GM12801 (cell line): ENCODE data around the gene UGT1A5.

Experiments used
- TF ChIP-seq, protein P1 (sequence below): IDR thresholded peaks from one replicate; pipeline ENCODE4 v1.5.1; 2011; ENCODE audit warnings: control low read depth; ENCODE audit not compliant: insufficient read length; ENCODE audit errors: extremely low read depth

Gene UGT1A5

DNA sequence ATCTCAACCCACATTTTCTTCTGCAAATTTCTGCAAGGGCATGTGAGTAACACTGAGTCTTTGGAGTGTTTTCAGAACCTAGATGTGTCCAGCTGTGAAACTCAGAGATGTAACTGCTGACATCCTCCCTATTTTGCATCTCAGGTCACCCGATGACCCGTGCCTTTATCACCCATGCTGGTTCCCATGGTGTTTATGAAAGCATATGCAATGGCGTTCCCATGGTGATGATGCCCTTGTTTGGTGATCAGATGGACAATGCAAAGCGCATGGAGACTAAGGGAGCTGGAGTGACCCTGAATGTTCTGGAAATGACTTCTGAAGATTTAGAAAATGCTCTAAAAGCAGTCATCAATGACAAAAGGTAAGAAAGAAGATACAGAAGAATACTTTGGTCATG, 55.4 kb downstream of the UGT1A5 start:
- TF ChIP-seq, protein P1, sequence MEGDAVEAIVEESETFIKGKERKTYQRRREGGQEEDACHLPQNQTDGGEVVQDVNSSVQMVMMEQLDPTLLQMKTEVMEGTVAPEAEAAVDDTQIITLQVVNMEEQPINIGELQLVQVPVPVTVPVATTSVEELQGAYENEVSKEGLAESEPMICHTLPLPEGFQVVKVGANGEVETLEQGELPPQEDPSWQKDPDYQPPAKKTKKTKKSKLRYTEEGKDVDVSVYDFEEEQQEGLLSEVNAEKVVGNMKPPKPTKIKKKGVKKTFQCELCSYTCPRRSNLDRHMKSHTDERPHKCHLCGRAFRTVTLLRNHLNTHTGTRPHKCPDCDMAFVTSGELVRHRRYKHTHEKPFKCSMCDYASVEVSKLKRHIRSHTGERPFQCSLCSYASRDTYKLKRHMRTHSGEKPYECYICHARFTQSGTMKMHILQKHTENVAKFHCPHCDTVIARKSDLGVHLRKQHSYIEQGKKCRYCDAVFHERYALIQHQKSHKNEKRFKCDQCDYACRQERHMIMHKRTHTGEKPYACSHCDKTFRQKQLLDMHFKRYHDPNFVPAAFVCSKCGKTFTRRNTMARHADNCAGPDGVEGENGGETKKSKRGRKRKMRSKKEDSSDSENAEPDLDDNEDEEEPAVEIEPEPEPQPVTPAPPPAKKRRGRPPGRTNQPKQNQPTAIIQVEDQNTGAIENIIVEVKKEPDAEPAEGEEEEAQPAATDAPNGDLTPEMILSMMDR = no peak

DNA sequence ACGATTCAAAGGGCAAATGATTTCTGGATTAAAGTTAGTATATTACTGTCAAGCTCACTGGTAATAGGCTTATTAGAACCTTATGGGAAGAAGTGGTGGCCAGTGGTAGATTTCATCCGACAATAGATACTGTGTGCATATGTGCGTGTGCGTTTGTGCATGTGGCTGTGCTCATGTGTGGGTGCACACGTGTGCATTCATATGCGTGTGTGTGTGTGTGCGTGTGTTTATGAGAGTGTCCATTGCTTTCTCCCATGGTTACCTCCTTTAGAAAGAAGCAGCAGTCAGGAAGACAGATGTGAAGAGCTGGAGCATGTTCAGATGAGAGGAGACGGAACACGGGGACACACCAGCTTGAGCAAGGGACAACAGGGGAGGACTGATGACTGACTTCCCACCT, 56.6 kb downstream of the UGT1A5 start:
- TF ChIP-seq, protein P1 = no peak

DNA sequence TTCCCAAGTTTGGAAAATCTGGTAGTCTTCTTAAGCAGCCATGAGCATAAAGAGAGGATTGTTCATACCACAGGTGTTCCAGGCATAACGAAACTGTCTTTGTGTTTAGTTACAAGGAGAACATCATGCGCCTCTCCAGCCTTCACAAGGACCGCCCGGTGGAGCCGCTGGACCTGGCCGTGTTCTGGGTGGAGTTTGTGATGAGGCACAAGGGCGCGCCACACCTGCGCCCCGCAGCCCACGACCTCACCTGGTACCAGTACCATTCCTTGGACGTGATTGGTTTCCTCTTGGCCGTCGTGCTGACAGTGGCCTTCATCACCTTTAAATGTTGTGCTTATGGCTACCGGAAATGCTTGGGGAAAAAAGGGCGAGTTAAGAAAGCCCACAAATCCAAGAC, 59.4 kb downstream of the UGT1A5 start:
- TF ChIP-seq, protein P1 = no peak

DNA sequence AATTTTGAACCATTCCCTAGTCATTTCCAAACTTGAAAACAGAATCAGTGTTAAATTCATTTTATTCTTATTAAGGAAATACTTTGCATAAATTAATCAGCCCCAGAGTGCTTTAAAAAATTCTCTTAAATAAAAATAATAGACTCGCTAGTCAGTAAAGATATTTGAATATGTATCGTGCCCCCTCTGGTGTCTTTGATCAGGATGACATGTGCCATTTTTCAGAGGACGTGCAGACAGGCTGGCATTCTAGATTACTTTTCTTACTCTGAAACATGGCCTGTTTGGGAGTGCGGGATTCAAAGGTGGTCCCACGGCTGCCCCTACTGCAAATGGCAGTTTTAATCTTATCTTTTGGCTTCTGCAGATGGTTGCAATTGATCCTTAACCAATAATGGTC, 59.9 kb downstream of the UGT1A5 start:
- TF ChIP-seq, protein P1 = no peak

DNA sequence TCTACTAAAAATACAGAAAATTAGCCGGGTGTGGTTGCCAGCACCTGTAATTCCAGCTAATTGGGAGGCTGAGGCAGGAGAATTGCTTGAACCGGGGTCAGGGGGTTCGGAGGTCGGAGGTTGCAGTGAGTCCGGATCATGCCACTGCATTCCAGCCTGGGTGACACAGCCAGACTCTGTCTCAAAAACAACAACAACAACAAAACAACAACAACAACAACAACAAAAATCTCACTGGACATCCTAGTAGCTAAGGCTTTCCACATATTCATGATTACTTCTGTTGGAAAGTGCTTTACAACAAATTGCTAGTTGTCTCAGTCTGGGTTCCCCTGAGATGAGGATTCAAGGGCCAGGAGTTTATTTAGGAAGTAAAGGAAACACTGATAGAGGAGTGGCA, 61.1 kb downstream of the UGT1A5 start:
- TF ChIP-seq, protein P1 = no peak

DNA sequence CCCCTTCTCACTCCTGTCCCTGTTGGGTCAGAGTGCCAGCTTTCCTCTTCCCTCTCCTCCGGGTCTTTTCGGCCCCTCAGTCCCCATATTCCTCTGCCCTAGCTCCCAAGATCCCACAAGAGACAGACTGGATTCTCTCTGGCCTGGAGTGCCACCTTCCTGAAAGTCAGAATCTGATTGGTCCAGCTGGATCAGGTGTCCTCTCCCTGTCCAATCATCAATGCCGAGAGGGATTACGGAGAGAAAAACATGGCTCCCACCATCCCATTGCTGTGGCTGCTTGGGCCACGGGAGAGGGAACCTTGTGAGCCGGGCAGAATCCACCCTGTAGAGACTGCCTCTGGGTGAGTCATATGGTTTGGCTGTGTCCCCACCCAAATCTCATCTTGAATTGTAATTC, 62.7 kb downstream of the UGT1A5 start:
- TF ChIP-seq, protein P1 = no peak

DNA sequence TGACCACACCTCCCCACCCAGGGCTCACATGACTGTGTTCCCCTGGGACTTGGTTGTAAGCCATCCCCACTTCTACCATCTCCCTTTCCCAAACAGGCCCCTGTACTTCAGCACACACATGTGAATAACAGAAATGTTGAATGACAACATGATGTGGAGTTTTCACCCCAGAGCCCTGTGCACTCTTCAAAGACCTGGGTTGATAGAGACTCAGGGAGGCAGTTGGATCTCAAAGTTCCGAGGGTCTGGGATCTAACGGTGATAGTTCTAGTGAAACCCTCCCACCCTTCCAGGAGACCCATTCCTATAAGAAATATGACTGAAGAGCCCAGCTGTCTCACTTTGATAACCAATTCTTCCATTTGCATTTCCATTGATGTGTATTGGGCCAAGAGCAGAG, 65.3 kb downstream of the UGT1A5 start, which contains the start of gene MROH2A:
TSS of gene MROH2A (plus strand) at position 301 of the 400 bp plus-strand sequence. CDS start 1,029 bp downstream, outside the sequence.
- TF ChIP-seq, protein P1 = no peak

DNA sequence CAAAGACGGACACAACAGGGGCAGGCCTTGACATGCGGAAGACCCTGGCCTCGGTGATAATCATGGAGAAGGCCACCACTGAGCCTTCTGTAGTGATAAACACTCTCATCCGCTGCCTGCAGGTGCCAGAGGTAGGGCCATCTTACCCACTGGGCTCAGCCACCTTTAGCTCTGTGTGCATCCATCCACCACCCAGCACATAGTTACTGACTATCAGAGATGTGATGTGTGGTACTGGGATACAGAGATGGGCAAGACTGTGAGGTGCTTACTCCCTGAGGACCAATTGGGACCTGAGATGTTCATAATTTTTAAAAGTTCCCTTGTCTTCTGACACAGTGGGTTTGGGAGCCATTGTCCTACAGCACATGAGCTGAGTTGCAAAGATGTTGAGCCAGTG, 67.0 kb downstream of the UGT1A5 start:
- TF ChIP-seq, protein P1 = no peak
